Measurements from ENCODE around the gene TRIM42. TPM values are rescaled to one million over a fixed set of nuclear protein-coding genes. Genes with fewer than 3 reads are reported as not detected.

TRIM42 gene
- total and polyA plus RNA-seq, 2 of the 8 experiments (the other 6 are each of a cell fraction or from before 2014, with no cell fraction given), result not detected

- no peak for FAIRE-seq
- 93% methylated on average over 3 of the region's 3 CpGs; no CpG with 5 or more reads in 1 of the 2 experiments for WGBS, 2 experiments (ENCODE audit: extremely low coverage in 1 of 2, insufficient coverage in 1 of 2, insufficient read length in 1 of 2, insufficient replicate concordance in 2 of 2, low coverage in 1 of 2, low lambda C conversion rate in 2 of 2, missing lambda C conversion rate in 1 of 2)
- no peaks in the 10 kb centered on the region for H3K79me2 ChIP-seq (ENCODE audit: control insufficient read depth in 1 of 2, insufficient read depth in 2 of 2, low read length in 2 of 2)
- TF ChIP-seq FOSL1 (IDR thresholded peaks at IDR 0.05; ENCODE audit: insufficient read depth, low read depth, low read length), result no peak
- no peak for TF ChIP-seq CTCF (IDR thresholded peaks at IDR 0.05; ENCODE audit: control extremely low read depth in 1 of 3, insufficient read depth in 1 of 3, low read depth in 1 of 3, low read length in 3 of 3)
- TF ChIP-seq E2F6 (IDR thresholded peaks at IDR 0.05), result no peak
- TF ChIP-seq BRCA1 (IDR thresholded peaks at IDR 0.05; ENCODE audit: low read depth, low read length), result no peak
- no peak for TF ChIP-seq SAP30 (IDR thresholded peaks at IDR 0.05; ENCODE audit: insufficient read depth, insufficient replicate concordance, low read length)
- TF ChIP-seq CTBP2 (IDR thresholded peaks at IDR 0.05; ENCODE audit: borderline replicate concordance, insufficient read depth, insufficient read length, low read length), result no peak
- no peak for TF ChIP-seq RXRA (IDR thresholded peaks at IDR 0.05; ENCODE audit: insufficient read depth, low read depth, low read length)
- TF ChIP-seq POLR2A (IDR thresholded peaks at IDR 0.05; ENCODE audit: control extremely low read depth in 1 of 2, low read depth in 2 of 2, low read length in 2 of 2), result no peak
- no peak for TF ChIP-seq MAX (IDR thresholded peaks at IDR 0.05)
- TF ChIP-seq GABPA (IDR thresholded peaks at IDR 0.05; ENCODE audit: borderline replicate concordance, insufficient read depth, low read length), result no peak
Observed at GRCh38 chr3:140748171-140748570, 70.3 kb downstream of the TRIM42 start.

More at GRCh38 chr3:140748171-140748570, 70.3 kb downstream of the TRIM42 start:
- no peak for DNase-seq (ENCODE audit: low read depth in 1 of 2, low spot score in 2 of 2)
- Histone ChIP-seq H3K9me3 (ENCODE audit: insufficient read depth in 2 of 2, low read depth in 1 of 2, low read length in 1 of 2) (no peaks in the 10 kb centered on the region), H3K23ac (ENCODE audit: insufficient read length) (no peak overlapping the region), H2AK5ac (ENCODE audit: low read depth, low read length) (no peak overlapping the region), H3K79me1 (ENCODE audit: low read depth, low read length) (no peaks in the 10 kb centered on the region), H3K4ac (replicated peaks; ENCODE audit: insufficient read length, low read depth, low read length) (no peak overlapping the region), H3K4me1 (replicated peaks in 1 of 4; ENCODE audit: control insufficient read depth in 3 of 4, insufficient read depth in 4 of 4, low read length in 3 of 4) (no peaks in the 10 kb centered on the region), H3K18ac (ENCODE audit: extremely low read depth, low read length) (no peak overlapping the region), H3K4me2 (ENCODE audit: insufficient read depth in 1 of 2, low read depth in 2 of 2, low read length in 2 of 2) (no peak overlapping the region), H2BK120ac (replicated peaks; ENCODE audit: low read depth, low read length) (no peak overlapping the region), H2BK20ac (ENCODE audit: low read length) (no peak overlapping the region), H3K23me2 (ENCODE audit: low read depth, low read length) (no peaks in the 10 kb centered on the region), H3K56ac (replicated peaks; ENCODE audit: insufficient read length, low read depth, low read length) (no peak overlapping the region), H3K27me3 (replicated peaks in 1 of 4; ENCODE audit: control insufficient read depth in 3 of 4, extremely low read depth in 1 of 4, insufficient read depth in 3 of 4, low read length in 3 of 4) (no peaks in the 10 kb centered on the region), H3K14ac (ENCODE audit: insufficient read length) (no peak overlapping the region), H2AFZ (ENCODE audit: low read length) (no peak overlapping the region), H2BK5ac (ENCODE audit: low read depth, low read length) (no peak overlapping the region), H2BK12ac (ENCODE audit: low read depth, low read length) (no peak overlapping the region), H4K20me1 (replicated peaks in 1 of 2; ENCODE audit: control insufficient read depth in 1 of 2, insufficient read depth in 2 of 2, low read length in 2 of 2) (no peaks in the 10 kb centered on the region), H3K9ac (replicated peaks in 1 of 4; ENCODE audit: extremely low read depth in 1 of 4, low read depth in 3 of 4, low read length in 3 of 4) (no peak overlapping the region), H4K8ac (ENCODE audit: extremely low read depth, insufficient read depth, low read length) (no peak overlapping the region), H3K36me3 (ENCODE audit: control insufficient read depth in 2 of 4, insufficient read depth in 4 of 4, low read length in 3 of 4) (no peaks in the 10 kb centered on the region), H2BK15ac (ENCODE audit: low read length) (no peak overlapping the region), H3K27ac (ENCODE audit: low read depth, low read length) (no peak overlapping the region), H4K91ac (replicated peaks; ENCODE audit: insufficient read length, low read length) (no peak overlapping the region), H4K5ac (ENCODE audit: insufficient read length, low read depth, low read length) (no peak overlapping the region), H3K4me3 (ENCODE audit: extremely low read depth in 1 of 4, insufficient read depth in 2 of 4, low read depth in 3 of 4, low read length in 4 of 4) (no peak overlapping the region)
- CTCF ChIA-PET (ENCODE audit: partially characterized antibody), result interaction anchor here (0.8 to 1.2 kb wide), 6 partner anchors 11 to 150 kb away, joined by 3 to 4 read pairs (median 4); no protein-coding TSS in a partner anchor
- POLR2A ChIA-PET (ENCODE audit: partially characterized antibody), result no interaction called here
